Type B pancreatic cell (in vitro differentiated cells): ENCODE measurements around the gene CHST5. TPM values are rescaled to one million over a fixed set of nuclear protein-coding genes. Genes with fewer than 3 reads are reported as not detected.
A peak's percentile ranks its signal among the peaks of the same experiment; 100 is the strongest.

Experiments used
- DNase-seq: peaks from one replicate; pipeline ENCODE4 v3.0.0; 2021; ENCODE audit warnings: mixed read lengths; ENCODE audit not compliant: unreplicated experiment; ENCODE audit errors: extremely low spot score
- H3K27ac Mint-ChIP-seq: 2 replicates; pipeline ENCODE4 v1.8.0; 2021; ENCODE audit warnings: mild to moderate bottlenecking, mixed read lengths
- H3K27me3 Mint-ChIP-seq: 2 replicates; pipeline ENCODE4 v1.8.0; 2021; ENCODE audit warnings: mixed read lengths
- H3K36me3 Mint-ChIP-seq: 2 replicates; pipeline ENCODE4 v1.8.0; 2021; ENCODE audit warnings: mixed read lengths
- H3K4me1 Mint-ChIP-seq: one replicate; pipeline ENCODE4 v1.8.0; 2021; ENCODE audit warnings: mixed read lengths; ENCODE audit not compliant: unreplicated experiment
- H3K4me3 Mint-ChIP-seq: 2 replicates; pipeline ENCODE4 v1.8.0; 2021; ENCODE audit warnings: mild to moderate bottlenecking, mixed read lengths
- H3K9me3 Mint-ChIP-seq: 2 replicates; pipeline ENCODE4 v1.8.0; 2021; ENCODE audit warnings: mixed read lengths
- total RNA-seq: library from RNA; stranded (reverse); gene quantifications from 2 replicates; pipeline ENCODE4 v1.2.1, GENCODE V29; 2021; ENCODE audit warnings: low replicate concordance
- TF ChIP-seq, protein P1 (sequence below): fragments of 200-600 bp; sonication (generic); conservative IDR thresholded peaks from 2 replicates; pipeline ENCODE4 v1.5.0; 2021; ENCODE audit warnings: antibody characterized with exemption, mild to moderate bottlenecking

Gene CHST5
- total RNA-seq, 1 donor from 2014 or later = 0.60 TPM

DNA sequence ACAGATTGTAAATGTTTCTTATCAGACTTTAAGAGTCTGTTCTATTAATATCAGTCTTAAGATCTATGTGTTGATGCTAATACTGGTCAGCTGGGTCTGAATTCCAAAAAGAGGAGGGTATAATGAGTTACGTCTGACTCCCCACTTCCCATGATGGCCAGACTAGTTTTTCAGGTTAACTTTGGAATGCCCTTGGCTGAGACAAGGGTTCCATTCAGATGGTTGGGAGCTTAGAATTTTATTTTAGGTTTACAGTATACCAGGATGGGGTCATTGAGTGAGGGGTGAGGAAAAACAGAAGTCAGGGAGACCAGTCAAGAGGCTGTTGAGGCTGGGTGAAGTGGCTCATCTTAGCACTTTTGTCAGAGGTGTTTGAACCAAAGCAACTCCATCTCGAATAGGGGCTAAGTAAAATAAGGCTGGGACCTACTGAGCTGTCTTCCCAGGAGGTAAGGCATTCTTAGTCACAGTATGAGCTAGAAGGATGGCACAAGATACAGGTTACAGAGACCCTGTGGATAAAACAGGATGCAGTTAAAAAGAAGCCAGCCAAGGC, 23.0 kb upstream of the CHST5 start:
- DNase-seq = no peak
- no peaks in the 10 kb centered on the region for H3K9me3 Mint-ChIP-seq
- TF ChIP-seq, protein P1, sequence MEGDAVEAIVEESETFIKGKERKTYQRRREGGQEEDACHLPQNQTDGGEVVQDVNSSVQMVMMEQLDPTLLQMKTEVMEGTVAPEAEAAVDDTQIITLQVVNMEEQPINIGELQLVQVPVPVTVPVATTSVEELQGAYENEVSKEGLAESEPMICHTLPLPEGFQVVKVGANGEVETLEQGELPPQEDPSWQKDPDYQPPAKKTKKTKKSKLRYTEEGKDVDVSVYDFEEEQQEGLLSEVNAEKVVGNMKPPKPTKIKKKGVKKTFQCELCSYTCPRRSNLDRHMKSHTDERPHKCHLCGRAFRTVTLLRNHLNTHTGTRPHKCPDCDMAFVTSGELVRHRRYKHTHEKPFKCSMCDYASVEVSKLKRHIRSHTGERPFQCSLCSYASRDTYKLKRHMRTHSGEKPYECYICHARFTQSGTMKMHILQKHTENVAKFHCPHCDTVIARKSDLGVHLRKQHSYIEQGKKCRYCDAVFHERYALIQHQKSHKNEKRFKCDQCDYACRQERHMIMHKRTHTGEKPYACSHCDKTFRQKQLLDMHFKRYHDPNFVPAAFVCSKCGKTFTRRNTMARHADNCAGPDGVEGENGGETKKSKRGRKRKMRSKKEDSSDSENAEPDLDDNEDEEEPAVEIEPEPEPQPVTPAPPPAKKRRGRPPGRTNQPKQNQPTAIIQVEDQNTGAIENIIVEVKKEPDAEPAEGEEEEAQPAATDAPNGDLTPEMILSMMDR = no peak
- H3K27me3 Mint-ChIP-seq = peaks cover 9% of the 10 kb centered on the region
- H3K36me3 Mint-ChIP-seq = no peaks in the 10 kb centered on the region
- H3K4me3 Mint-ChIP-seq = peak overlapping the region; percentile 20
- peaks cover 13% of the 10 kb centered on the region for H3K4me1 Mint-ChIP-seq
- peak overlapping the region; percentile 73 for H3K27ac Mint-ChIP-seq

DNA sequence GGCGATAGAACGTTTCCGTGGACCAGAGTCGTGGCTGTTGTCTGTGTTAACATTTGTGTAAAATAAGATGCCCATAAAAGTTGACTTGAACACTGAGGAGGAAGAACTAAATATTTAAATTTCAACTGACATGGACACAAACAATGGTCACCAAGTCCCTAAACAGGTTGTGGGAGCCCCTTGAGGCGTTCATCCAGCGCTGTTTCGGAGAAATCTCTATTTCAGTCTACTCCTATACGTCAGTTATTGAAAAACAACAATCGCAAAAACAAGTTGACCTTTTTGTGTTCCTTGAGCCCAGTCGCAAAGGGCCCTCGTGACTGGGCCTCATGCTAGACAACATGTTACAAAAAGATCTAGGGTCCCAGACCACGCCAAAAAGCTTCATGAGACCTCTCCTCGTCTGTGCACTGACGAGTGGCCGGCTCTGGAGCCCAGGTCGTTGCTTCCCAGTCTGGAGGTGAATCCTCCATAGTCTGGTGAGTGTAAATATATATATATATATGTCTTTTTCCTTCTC, 20.6 kb upstream of the CHST5 start:
- H3K4me3 Mint-ChIP-seq = peak overlapping the region; percentile 99
- H3K4me1 Mint-ChIP-seq = peaks cover 13% of the 10 kb centered on the region
- TF ChIP-seq, protein P1 = no peak
- no peaks in the 10 kb centered on the region for H3K36me3 Mint-ChIP-seq
- no peaks in the 10 kb centered on the region for H3K9me3 Mint-ChIP-seq
- peak overlapping the region; percentile 97 for H3K27ac Mint-ChIP-seq
- H3K27me3 Mint-ChIP-seq = no peaks in the 10 kb centered on the region
- DNase-seq = no peak

DNA sequence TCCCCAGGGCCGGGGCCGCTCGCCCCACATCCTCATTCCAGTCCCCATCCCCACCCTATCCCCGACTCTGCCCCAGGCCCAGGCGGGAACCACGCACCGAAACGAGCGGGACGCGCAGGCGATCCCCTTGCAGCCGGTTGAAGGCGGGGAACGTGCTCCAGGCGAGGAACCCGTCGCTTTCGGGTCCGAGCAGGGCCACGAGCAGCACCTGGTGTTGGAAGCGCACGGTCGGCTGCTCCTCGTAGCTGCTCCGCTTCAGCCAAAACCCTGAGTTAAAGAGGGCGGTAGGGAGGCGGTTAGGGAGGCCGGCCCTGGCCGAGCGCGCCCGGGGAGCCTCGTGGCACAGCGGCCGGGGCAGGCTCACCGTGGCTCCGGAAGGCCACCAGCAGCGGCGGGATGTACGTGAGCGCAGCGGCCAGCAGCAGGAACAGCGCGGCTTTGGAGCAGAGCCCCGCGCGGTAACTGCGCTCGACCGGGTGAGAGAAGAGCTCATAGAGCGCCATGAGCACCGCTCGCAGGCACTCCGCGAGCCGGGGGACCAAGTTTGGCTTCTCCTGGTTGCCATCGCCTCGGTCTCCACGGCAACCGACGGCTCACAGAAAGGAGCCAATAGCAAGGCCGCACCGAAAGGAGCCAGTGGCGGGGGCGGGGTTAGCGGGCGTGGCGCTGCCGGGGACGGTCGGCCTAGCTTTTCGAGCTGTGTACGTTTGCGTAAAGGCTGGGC, 20.0 kb upstream of the CHST5 start, which contains the start of gene TMEM231:
TSS of gene TMEM231 (minus strand) at position 546 of the 724 bp plus-strand sequence. CDS start at position 503, 43 bp downstream.
- Mint-ChIP-seq H3K36me3 (no peaks in the 10 kb centered on the region), H3K4me1 (peaks cover 13% of the 10 kb centered on the region), H3K4me3 (peak within 1 kb of the TSS; percentile 99), H3K27me3 (no peaks in the 10 kb centered on the region), H3K9me3 (no peaks in the 10 kb centered on the region), H3K27ac (peak within 1 kb of the TSS; percentile 97)
- peak; percentile 95 for DNase-seq
- TF ChIP-seq, protein P1 = no peak

DNA sequence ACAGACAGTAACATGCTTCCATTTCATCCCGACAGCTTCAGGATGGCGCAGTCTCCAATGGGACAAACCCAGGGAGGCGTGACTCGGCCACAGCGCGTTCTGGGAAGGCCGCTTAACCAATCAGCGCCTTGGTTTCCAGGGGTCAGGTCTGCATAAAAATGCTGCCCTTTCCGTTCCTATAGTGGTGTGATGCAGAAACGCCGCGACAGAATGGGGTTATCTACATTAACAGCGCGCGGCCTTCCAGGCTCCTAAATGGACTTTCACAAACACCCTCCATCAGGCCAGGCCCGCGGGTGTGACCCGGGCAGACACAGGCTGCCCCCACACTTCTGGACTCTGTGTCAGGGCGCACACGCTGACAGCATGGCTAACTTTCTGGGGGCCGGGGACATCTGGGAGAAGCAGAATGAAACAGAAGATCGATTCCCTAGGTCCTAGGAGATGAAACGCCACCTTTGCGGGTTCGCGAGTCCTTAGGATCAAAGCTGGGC, 19.4 kb upstream of the CHST5 start:
- Mint-ChIP-seq H3K4me3 (peak overlapping the region; percentile 99), H3K27me3 (no peaks in the 10 kb centered on the region), H3K9me3 (no peaks in the 10 kb centered on the region), H3K36me3 (no peaks in the 10 kb centered on the region), H3K27ac (peak overlapping the region; percentile 97), H3K4me1 (peaks cover 13% of the 10 kb centered on the region)
- DNase-seq = peak; percentile 86
- TF ChIP-seq, protein P1 = no peak

DNA sequence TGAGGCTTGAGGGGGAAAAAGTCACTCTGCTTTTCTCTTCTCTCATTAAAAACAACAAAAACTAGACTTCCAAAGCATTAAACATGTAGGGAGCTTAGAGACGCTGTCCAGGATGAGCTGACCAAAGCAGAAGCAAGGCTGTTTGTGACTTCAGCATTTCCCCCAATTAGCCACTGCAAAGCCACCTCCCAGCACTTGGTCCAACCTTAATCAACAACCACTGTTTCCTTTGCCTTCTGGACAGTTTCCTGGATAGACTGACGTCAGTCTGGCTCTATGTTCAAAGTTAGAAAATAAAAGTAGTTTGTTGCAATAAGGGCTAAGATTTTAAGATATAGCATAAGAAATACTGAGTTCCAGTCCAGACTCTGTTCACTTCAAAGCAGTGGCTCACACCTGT, 17.0 kb upstream of the CHST5 start:
- Mint-ChIP-seq H3K27me3 (no peaks in the 10 kb centered on the region), H3K9me3 (no peaks in the 10 kb centered on the region), H3K4me1 (peaks cover 4% of the 10 kb centered on the region), H3K27ac (no peak overlapping the region), H3K36me3 (no peaks in the 10 kb centered on the region), H3K4me3 (no peak overlapping the region)
- DNase-seq = no peak
- TF ChIP-seq, protein P1 = no peak
